22Rv1 (cell line): ENCODE data around the gene SHBG.
"Not testable (repeated sequence)": the region's sequence is repeated elsewhere in the genome, so short reads cannot be mapped to it uniquely, and the experiment has no call there.

Experiments
- ZFX ChIP-seq: fragments of 450-650 bp; IDR thresholded peaks from 2 replicates; pipeline ENCODE4 v1.6.1; 2017; ENCODE audit warnings: antibody characterized with exemption, borderline replicate concordance
- TF ChIP-seq, protein P1 (sequence below): fragments of 450-650 bp; IDR thresholded peaks from 2 replicates; pipeline ENCODE4 v1.5.1; 2017; ENCODE audit warnings: mild to moderate bottlenecking

GRCh38 chr17:7625749-7626148, 4.2 kb upstream of the SHBG start:
- TF ChIP-seq, protein P1, sequence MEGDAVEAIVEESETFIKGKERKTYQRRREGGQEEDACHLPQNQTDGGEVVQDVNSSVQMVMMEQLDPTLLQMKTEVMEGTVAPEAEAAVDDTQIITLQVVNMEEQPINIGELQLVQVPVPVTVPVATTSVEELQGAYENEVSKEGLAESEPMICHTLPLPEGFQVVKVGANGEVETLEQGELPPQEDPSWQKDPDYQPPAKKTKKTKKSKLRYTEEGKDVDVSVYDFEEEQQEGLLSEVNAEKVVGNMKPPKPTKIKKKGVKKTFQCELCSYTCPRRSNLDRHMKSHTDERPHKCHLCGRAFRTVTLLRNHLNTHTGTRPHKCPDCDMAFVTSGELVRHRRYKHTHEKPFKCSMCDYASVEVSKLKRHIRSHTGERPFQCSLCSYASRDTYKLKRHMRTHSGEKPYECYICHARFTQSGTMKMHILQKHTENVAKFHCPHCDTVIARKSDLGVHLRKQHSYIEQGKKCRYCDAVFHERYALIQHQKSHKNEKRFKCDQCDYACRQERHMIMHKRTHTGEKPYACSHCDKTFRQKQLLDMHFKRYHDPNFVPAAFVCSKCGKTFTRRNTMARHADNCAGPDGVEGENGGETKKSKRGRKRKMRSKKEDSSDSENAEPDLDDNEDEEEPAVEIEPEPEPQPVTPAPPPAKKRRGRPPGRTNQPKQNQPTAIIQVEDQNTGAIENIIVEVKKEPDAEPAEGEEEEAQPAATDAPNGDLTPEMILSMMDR: not testable (repeated sequence)
- TF ChIP-seq ZFX: not testable (repeated sequence)
